ENCODE results near the gene SLC23A2.

DNA sequence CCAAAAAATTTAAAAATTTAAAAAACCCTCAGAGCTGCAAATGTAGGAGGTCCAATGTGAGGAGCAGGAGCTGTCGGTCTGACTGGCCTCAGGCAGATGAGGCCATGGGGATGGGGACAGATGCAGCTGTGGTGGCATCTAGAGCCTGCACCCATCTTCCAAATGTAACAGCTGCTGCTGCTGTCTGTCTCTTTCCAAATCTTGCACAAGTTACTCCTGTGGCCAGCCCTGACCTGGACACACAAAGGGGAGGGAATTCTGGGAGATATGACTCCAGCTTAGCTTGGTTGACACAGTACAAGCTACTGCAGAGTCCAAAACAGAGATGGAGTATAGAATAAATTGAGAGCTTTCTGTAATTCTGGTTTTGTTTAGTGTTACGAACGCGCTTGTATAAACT lies 164.4 kb downstream of the SLC23A2 start:
- TF ChIP-seq, protein P1, sequence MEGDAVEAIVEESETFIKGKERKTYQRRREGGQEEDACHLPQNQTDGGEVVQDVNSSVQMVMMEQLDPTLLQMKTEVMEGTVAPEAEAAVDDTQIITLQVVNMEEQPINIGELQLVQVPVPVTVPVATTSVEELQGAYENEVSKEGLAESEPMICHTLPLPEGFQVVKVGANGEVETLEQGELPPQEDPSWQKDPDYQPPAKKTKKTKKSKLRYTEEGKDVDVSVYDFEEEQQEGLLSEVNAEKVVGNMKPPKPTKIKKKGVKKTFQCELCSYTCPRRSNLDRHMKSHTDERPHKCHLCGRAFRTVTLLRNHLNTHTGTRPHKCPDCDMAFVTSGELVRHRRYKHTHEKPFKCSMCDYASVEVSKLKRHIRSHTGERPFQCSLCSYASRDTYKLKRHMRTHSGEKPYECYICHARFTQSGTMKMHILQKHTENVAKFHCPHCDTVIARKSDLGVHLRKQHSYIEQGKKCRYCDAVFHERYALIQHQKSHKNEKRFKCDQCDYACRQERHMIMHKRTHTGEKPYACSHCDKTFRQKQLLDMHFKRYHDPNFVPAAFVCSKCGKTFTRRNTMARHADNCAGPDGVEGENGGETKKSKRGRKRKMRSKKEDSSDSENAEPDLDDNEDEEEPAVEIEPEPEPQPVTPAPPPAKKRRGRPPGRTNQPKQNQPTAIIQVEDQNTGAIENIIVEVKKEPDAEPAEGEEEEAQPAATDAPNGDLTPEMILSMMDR (IDR thresholded peaks at IDR 0.05; ENCODE audit: low read depth, low read length), result no peak
- TF ChIP-seq POLR2A (IDR thresholded peaks at IDR 0.05; ENCODE audit: extremely low read depth, insufficient read length), result no peak

Measured in NB4 (cell line).